Panc1 (cell line): ENCODE results near the gene TRAPPC2L. TPM values are rescaled to one million over a fixed set of nuclear protein-coding genes. Genes with fewer than 3 reads are reported as not detected.

Experiments used
- ATAC-seq: fragments of 200-7000 bp; cut with Tn5 transposase; 2 replicates; pipeline ENCODE4 v1.9.1; 2020; ENCODE audit warnings: mild to moderate bottlenecking, moderate library complexity
- BruUV-seq: library from RNA; stranded (reverse); fragments of 400-500 nt; replicated peaks from 2 replicates; lab custom pipeline; 2021; lab: Mats Ljungman, UMichigan
- CTCF ChIA-PET: fragments of 300-600 bp; sonication (Branson Sonifier 250); formaldehyde crosslinking; loops from one replicate; lab custom pipeline; 2022; ENCODE audit warnings: antibody characterized with exemption; lab: Charles Lee
- POLR2A ChIA-PET: fragments of 300-600 bp; sonication (Branson Sonifier 250); formaldehyde crosslinking; loops from one replicate; lab custom pipeline; 2022; ENCODE audit warnings: antibody characterized with exemption; lab: Charles Lee
- DNase-seq: peaks from one replicate; pipeline ENCODE4 v3.0.0-alpha.2; 2010; ENCODE audit warnings: low read depth, low spot score
- H3K27ac ChIP-seq: 2 replicates; pipeline ENCODE4 v1.5.1; 2011; ENCODE audit warnings: mild to moderate bottlenecking, low read length, inconsistent platforms
- H3K27me3 ChIP-seq: fragments of 200-500 bp; sonication (Bioruptor generic); 2 replicates; pipeline ENCODE4 v1.6.0; 2014; ENCODE audit warnings: low read length, inconsistent platforms; ENCODE audit not compliant: control insufficient read depth, insufficient read depth
- H3K36me3 ChIP-seq: fragments of 200-500 bp; sonication (Bioruptor generic); 2 replicates; pipeline ENCODE4 v1.5.1; 2014; ENCODE audit warnings: inconsistent platforms, mild to moderate bottlenecking, low read length, moderate library complexity; ENCODE audit not compliant: control insufficient read depth, insufficient read depth
- H3K4me1 ChIP-seq: 2 replicates; pipeline ENCODE4 v1.5.1; 2011; ENCODE audit warnings: inconsistent platforms, mild to moderate bottlenecking, low read length, moderate library complexity; ENCODE audit not compliant: control insufficient read depth, insufficient read depth
- H3K4me3 ChIP-seq, 2 experiments: 2 replicates each; pipeline ENCODE4 v1.5.1; 2011 to 2012; ENCODE audit warnings: low read depth in 2 of 2, low read length in 2 of 2, mild to moderate bottlenecking in 2 of 2, inconsistent platforms in 1 of 2, moderate library complexity in 1 of 2
- H3K9me3 ChIP-seq: fragments of 200-500 bp; sonication (Bioruptor generic); 2 replicates; pipeline ENCODE4 v1.5.1; 2014; ENCODE audit warnings: low read depth, mild to moderate bottlenecking, inconsistent platforms, low read length, moderate library complexity; ENCODE audit not compliant: control insufficient read depth, insufficient read depth
- CTCF ChIP-seq: fragments of 450-650 bp; IDR thresholded peaks from 2 replicates; pipeline ENCODE4 v1.5.1; 2017; ENCODE audit warnings: mild to moderate bottlenecking
- POLR2AphosphoS5 ChIP-seq: IDR thresholded peaks from 2 replicates; pipeline ENCODE4 v1.6.1; 2012; ENCODE audit warnings: mild to moderate bottlenecking, low read depth, low read length, moderate library complexity
- REST ChIP-seq, 2 experiments: IDR thresholded peaks; 2 replicates each; pipeline ENCODE4 v1.6.1; 2011 to 2012; ENCODE audit warnings: low read depth in 2 of 2, control low read depth in 1 of 2, low read length in 1 of 2, mild to moderate bottlenecking in 1 of 2, moderate library complexity in 1 of 2; ENCODE audit not compliant: insufficient read depth in 1 of 2
- SIN3A ChIP-seq: IDR thresholded peaks from 2 replicates; pipeline ENCODE4 v1.6.1; 2012; ENCODE audit warnings: low read depth, mild to moderate bottlenecking, low read length, moderate library complexity, borderline replicate concordance; ENCODE audit not compliant: insufficient read depth
- TCF7L2 ChIP-seq: IDR thresholded peaks from 2 replicates; pipeline ENCODE4 v1.6.1; 2011; ENCODE audit warnings: mild to moderate bottlenecking, low read depth, low read length, inconsistent platforms
- in situ Hi-C: cut with HindIII; loops from 2 replicates; pipeline ENCODE4 v1.10.0; 2016; ENCODE audit warnings: low sequenced_read_pairs, low pct_unique_long_range_greater_than_20kb
- intact Hi-C: fragments of 100-400 bp; cut with micrococcal nuclease; formaldehyde crosslinking; loops from one replicate; pipeline ENCODE4 v1.10.0; 2022; ENCODE audit not compliant: unreplicated experiment
- total RNA-seq: library from RNA; stranded (reverse); gene quantifications from one replicate; pipeline ENCODE4 v1.2.1, GENCODE V29; 2021; ENCODE audit not compliant: unreplicated experiment

TRAPPC2L gene
- total RNA-seq, 1 experiment from 2014 or later = 73.8 TPM

- ATAC-seq (no peak), DNase-seq (no peak)
- no peaks in the 10 kb centered on the region for H3K27me3 ChIP-seq
- BruUV-seq = no TSS peak
- H3K36me3 ChIP-seq = no peaks in the 10 kb centered on the region
- ChIA-PET POLR2A (no interaction called here), CTCF (no interaction called here)
- TF ChIP-seq POLR2AphosphoS5 = no peak
- no peak for TF ChIP-seq REST (IDR thresholded peaks at IDR 0.05; ENCODE audit: insufficient read depth in 1 of 2, low read depth in 2 of 2, low read length in 1 of 2)
- no peak for TF ChIP-seq TCF7L2
- TF ChIP-seq SIN3A = no peak
- TF ChIP-seq CTCF = no peak
- no peaks in the 10 kb centered on the region for H3K9me3 ChIP-seq
- H3K4me1 ChIP-seq = no peaks in the 10 kb centered on the region
- in situ Hi-C loops = no loop called here
- intact Hi-C loops = no loop called here
- H3K27ac ChIP-seq = no peak overlapping the region
- H3K4me3 ChIP-seq = no peak overlapping the region
Measured at GRCh38 chr16:88895335-88895734, 38.4 kb downstream of the TRAPPC2L start.

GRCh38 chr16:88896238-88897070, 39.5 kb downstream of the TRAPPC2L start:
- intact Hi-C loops = no loop called here
- H3K9me3 ChIP-seq = no peaks in the 10 kb centered on the region
- in situ Hi-C loops = no loop called here
- POLR2A ChIA-PET = no interaction called here
- no peak for ATAC-seq
- H3K4me3 ChIP-seq = no peak overlapping the region
- CTCF ChIA-PET = interaction anchor here (0.5 kb wide), 1 partner anchor 123 kb away, joined by 9 read pairs; no protein-coding TSS in a partner anchor
- H3K27me3 ChIP-seq = no peaks in the 10 kb centered on the region
- no peaks in the 10 kb centered on the region for H3K36me3 ChIP-seq
- TF ChIP-seq REST (IDR thresholded peaks at IDR 0.05; ENCODE audit: insufficient read depth in 1 of 2, low read depth in 2 of 2, low read length in 1 of 2) (no peak), CTCF (no peak), TCF7L2 (no peak)
- no peak overlapping the region for H3K27ac ChIP-seq
- DNase-seq = no peak
- no TSS peak for BruUV-seq
- no peaks in the 10 kb centered on the region for H3K4me1 ChIP-seq
